IMR-90 (cell line): ENCODE results near the gene OPCML. TPM values are rescaled to one million over a fixed set of nuclear protein-coding genes. Genes with fewer than 3 reads are reported as not detected.

Experiments used
- ATAC-seq: fragments of 200-7000 bp; cut with Tn5 transposase; 2 replicates; pipeline ENCODE4 v1.9.1; 2020; ENCODE audit warnings: low read depth, mild to moderate bottlenecking, moderate library complexity
- BruUV-seq: library from RNA; stranded (reverse); fragments of 400-500 nt; replicated peaks from 2 replicates; lab custom pipeline; 2021; lab: Mats Ljungman, UMichigan
- CTCF ChIA-PET: fragments of 300-600 bp; formaldehyde crosslinking; extraction: SDS; loops from one replicate; lab custom pipeline; 2021; ENCODE audit warnings: antibody characterized with exemption; lab: Yijun Ruan, JAX
- POLR2A ChIA-PET: fragments of 300-600 bp; sonication (Branson Sonifier 250); formaldehyde crosslinking; loops from one replicate; lab custom pipeline; 2022; ENCODE audit warnings: antibody characterized with exemption; ENCODE audit not compliant: unreplicated experiment; lab: Charles Lee
- DNase-seq: peaks from one replicate; pipeline ENCODE4 v3.0.0; 2013
- H2AFZ ChIP-seq: replicated peaks from 2 replicates; pipeline ENCODE3; 2013; ENCODE audit warnings: low read length, mild to moderate bottlenecking; ENCODE audit not compliant: poor library complexity
- H2AK5ac ChIP-seq: 2 replicates; pipeline ENCODE4 v1.6.1; 2013; ENCODE audit warnings: low read depth, low read length, inconsistent platforms
- H2AK9ac ChIP-seq: replicated peaks from 2 replicates; pipeline ENCODE3; 2013; ENCODE audit warnings: mild to moderate bottlenecking, low read depth, low read length, moderate library complexity; ENCODE audit not compliant: poor library complexity
- H2BK120ac ChIP-seq: 2 replicates; pipeline ENCODE4 v1.6.1; 2013; ENCODE audit warnings: low read depth, low read length, inconsistent platforms
- H2BK15ac ChIP-seq: 3 replicates; pipeline ENCODE4 v1.6.1; 2013; ENCODE audit warnings: low read depth, low read length, inconsistent platforms
- H2BK20ac ChIP-seq: 2 replicates; pipeline ENCODE4 v1.6.1; 2013; ENCODE audit warnings: low read depth, mild to moderate bottlenecking, inconsistent platforms, low read length, moderate library complexity
- H2BK5ac ChIP-seq: 2 replicates; pipeline ENCODE4 v1.6.1; 2013; ENCODE audit warnings: mild to moderate bottlenecking, low read depth, low read length, inconsistent platforms; ENCODE audit not compliant: poor library complexity, severe bottlenecking
- H3K14ac ChIP-seq: replicated peaks from 2 replicates; pipeline ENCODE4 v1.6.1; 2013; ENCODE audit warnings: low read depth, low read length, inconsistent platforms
- H3K18ac ChIP-seq: 2 replicates; pipeline ENCODE4 v1.6.1; 2013; ENCODE audit warnings: low read depth, low read length, control low read depth
- H3K23ac ChIP-seq: 2 replicates; pipeline ENCODE4 v1.6.1; 2013; ENCODE audit warnings: low read depth, low read length, inconsistent platforms
- H3K27ac ChIP-seq: 2 replicates; pipeline ENCODE4 v1.5.1; 2013; ENCODE audit warnings: mild to moderate bottlenecking, control low read depth, low read length; ENCODE audit not compliant: insufficient read depth
- H3K27me3 ChIP-seq: 2 replicates; pipeline ENCODE4 v1.6.1; 2013; ENCODE audit warnings: low read length; ENCODE audit not compliant: control insufficient read depth, insufficient read depth
- H3K36me3 ChIP-seq: 2 replicates; pipeline ENCODE4 v1.6.1; 2013; ENCODE audit warnings: low read length, mixed read lengths; ENCODE audit not compliant: control insufficient read depth, insufficient read depth
- H3K4ac ChIP-seq: 2 replicates; pipeline ENCODE4 v1.6.1; 2013; ENCODE audit warnings: low read depth, low read length, inconsistent platforms
- H3K4me1 ChIP-seq: 2 replicates; pipeline ENCODE4 v1.6.1; 2013; ENCODE audit warnings: low read length, mixed read lengths; ENCODE audit not compliant: control insufficient read depth, insufficient read depth
- H3K4me2 ChIP-seq: 2 replicates; pipeline ENCODE4 v1.6.1; 2013; ENCODE audit warnings: low read depth, mild to moderate bottlenecking, control low read depth, low read length, moderate library complexity
- H3K4me3 ChIP-seq: 2 replicates; pipeline ENCODE4 v1.5.1; 2013; ENCODE audit warnings: low read depth, mild to moderate bottlenecking, control low read depth, low read length, moderate library complexity; ENCODE audit not compliant: insufficient read depth
- H3K56ac ChIP-seq: 2 replicates; pipeline ENCODE4 v1.6.1; 2013; ENCODE audit warnings: low read length, inconsistent platforms; ENCODE audit not compliant: insufficient read depth; ENCODE audit errors: extremely low read depth
- H3K79me1 ChIP-seq, 2 experiments: 2 replicates each; pipeline ENCODE4 v1.6.1; 2013; ENCODE audit warnings: low read length in 2 of 2, inconsistent platforms in 1 of 2, low read depth in 1 of 2
- H3K9ac ChIP-seq: 2 replicates; pipeline ENCODE4 v1.6.1; 2013; ENCODE audit warnings: low read depth, low read length, control low read depth
- H3K9me1 ChIP-seq: 2 replicates; pipeline ENCODE4 v1.6.1; 2013; ENCODE audit warnings: low read length, inconsistent platforms; ENCODE audit not compliant: insufficient read depth
- H3K9me3 ChIP-seq: 2 replicates; pipeline ENCODE4 v1.6.1; 2013; ENCODE audit warnings: low read length; ENCODE audit not compliant: control insufficient read depth, insufficient read depth
- H4K20me1 ChIP-seq: 2 replicates; pipeline ENCODE4 v1.6.1; 2013; ENCODE audit warnings: low read length, inconsistent platforms; ENCODE audit not compliant: insufficient read depth
- H4K5ac ChIP-seq: 2 replicates; pipeline ENCODE4 v1.6.1; 2013; ENCODE audit warnings: mild to moderate bottlenecking, low read depth, low read length, control low read depth
- H4K8ac ChIP-seq, 2 experiments: 2 replicates each; pipeline ENCODE4 v1.6.1; 2013; ENCODE audit warnings: low read depth in 2 of 2, low read length in 2 of 2, control low read depth in 1 of 2, inconsistent platforms in 1 of 2
- H4K91ac ChIP-seq: 2 replicates; pipeline ENCODE4 v1.6.1; 2013; ENCODE audit warnings: low read depth, low read length, inconsistent platforms; ENCODE audit not compliant: insufficient read depth
- CEBPB ChIP-seq: IDR thresholded peaks from 2 replicates; pipeline ENCODE4 v1.6.1; 2012; ENCODE audit warnings: low read depth, low read length, improper control_type of control experiment
- CHD1 ChIP-seq: IDR thresholded peaks from 2 replicates; pipeline ENCODE4 v1.6.1; 2012; ENCODE audit warnings: low read depth, low read length, improper control_type of control experiment
- MAZ ChIP-seq: IDR thresholded peaks from 2 replicates; pipeline ENCODE4 v1.6.1; 2012; ENCODE audit warnings: low read depth, mild to moderate bottlenecking, low read length, improper control_type of control experiment, moderate library complexity, borderline replicate concordance
- POLR2A ChIP-seq: IDR thresholded peaks from 2 replicates; pipeline ENCODE4 v1.6.1; 2012; ENCODE audit warnings: mild to moderate bottlenecking, low read depth, low read length
- SMC3 ChIP-seq: fragments of 150-350 bp; IDR thresholded peaks from 2 replicates; pipeline ENCODE4 v1.6.1; 2016; ENCODE audit warnings: low read depth, mild to moderate bottlenecking, antibody characterized with exemption, low read length, moderate library complexity
- WGBS, 2 experiments: methylation state at CpG; one replicate each; pipeline versions ENCODE4 v1.1.5 to v1.1.7; 2013; ENCODE audit warnings: missing lambda C conversion rate in 2 of 2; ENCODE audit not compliant: insufficient read length in 1 of 2; ENCODE audit errors: extremely low coverage in 2 of 2; 5-methylcytosine and 5-hydroxymethylcytosine counted together
- dilution Hi-C: fragments of 300-500 bp; cut with HindIII; formaldehyde crosslinking; loops from one replicate; pipeline ENCODE4 v1.14.3; 2018; ENCODE audit warnings: low sequenced_read_pairs; ENCODE audit not compliant: unreplicated experiment
- in situ Hi-C: fragments of 300-500 bp; cut with MboI; formaldehyde crosslinking; loops from 3 replicates; pipeline ENCODE4 v1.14.3; 2019; ENCODE audit warnings: low sequenced_read_pairs, inconsistent platforms, mixed read lengths
- intact Hi-C: fragments of 100-400 bp; cut with micrococcal nuclease; formaldehyde crosslinking; loops from 2 replicates; pipeline ENCODE4 v1.10.0; 2022
- polyA plus RNA-seq, 3 experiments: library from polyadenylated mRNA; depleted of rRNA; stranded (reverse); fragments of >200 nt; gene quantifications; 2 replicates each; pipeline ENCODE4 v1.2.3, GENCODE V29; 2012; ENCODE audit warnings: low replicate concordance in 1 of 3
- total RNA-seq: library from RNA; depleted of rRNA; stranded (reverse); fragments of >200 nt; gene quantifications from 2 replicates; pipeline ENCODE4 v1.2.3, GENCODE V29; 2012

Gene OPCML
- total and polyA plus RNA-seq, 2 of the 4 experiments (the other 2 are of a cell fraction) = under 0.01 to 2.6 TPM

DNA sequence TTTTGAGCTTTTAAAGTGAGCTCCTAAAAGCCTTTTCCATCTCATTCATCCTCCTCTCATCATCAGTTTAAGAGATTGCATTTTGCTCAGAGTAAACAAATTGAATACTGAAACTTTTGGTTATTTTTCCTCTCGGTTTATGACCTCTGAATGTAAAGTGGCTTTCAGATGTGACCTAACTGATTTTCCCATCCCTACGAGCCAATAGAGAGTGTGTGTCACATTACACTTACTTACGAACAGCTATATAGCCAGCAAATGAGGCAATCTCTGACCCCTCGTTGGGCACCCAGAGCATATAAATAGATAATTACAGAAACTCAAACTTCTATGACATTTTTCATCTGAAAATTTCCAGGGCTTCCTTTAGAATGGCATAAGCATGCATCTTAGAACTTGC lies 317.7 kb downstream of the OPCML start:
- intact Hi-C loops (no loop called here), dilution Hi-C loops (no loop called here), in situ Hi-C loops (no loop called here)
- Histone ChIP-seq H3K79me1 (no peaks in the 10 kb centered on the region), H3K4me2 (no peak overlapping the region), H2BK120ac (no peak overlapping the region), H3K27me3 (no peaks in the 10 kb centered on the region), H3K27ac (no peak overlapping the region), H2AK9ac (no peak overlapping the region), H4K5ac (no peak overlapping the region), H3K56ac (no peak overlapping the region), H4K20me1 (no peaks in the 10 kb centered on the region), H3K9me1 (no peaks in the 10 kb centered on the region), H2BK20ac (no peak overlapping the region), H4K8ac (no peak overlapping the region), H3K36me3 (no peaks in the 10 kb centered on the region), H2AFZ (no peak overlapping the region), H3K4me3 (no peak overlapping the region), H2BK5ac (no peak overlapping the region), H3K9ac (no peak overlapping the region), H3K4ac (no peak overlapping the region), H2BK15ac (no peak overlapping the region), H3K4me1 (no peaks in the 10 kb centered on the region), H2AK5ac (no peak overlapping the region), H3K9me3 (peaks cover 30% of the 10 kb centered on the region), H3K14ac (no peak overlapping the region), H3K18ac (no peak overlapping the region), H4K91ac (no peak overlapping the region), H3K23ac (no peak overlapping the region)
- 0% methylated on average over 1 of the region's 4 CpGs; no CpG with 5 or more reads in 1 of the 2 experiments for WGBS, 2 experiments
- no peak for DNase-seq
- TF ChIP-seq CEBPB (no peak), POLR2A (no peak), CHD1 (no peak), MAZ (no peak), SMC3 (no peak)
- ChIA-PET CTCF (no interaction called here), POLR2A (no interaction called here)
- ATAC-seq = no peak
- no TSS peak for BruUV-seq
